VCaP (cell line): ENCODE results near the gene TMOD2.

Source experiments
- H3K27ac ChIP-seq: fragments of 450-650 bp; 2 replicates; pipeline ENCODE4 v1.5.1; 2017
- CTCF ChIP-seq: fragments of 450-650 bp; conservative IDR thresholded peaks from 2 replicates; pipeline ENCODE4 v1.5.1; 2017; ENCODE audit warnings: mild to moderate bottlenecking, moderate library complexity

The TMOD2 gene

GRCh38 chr15:51736751-51737521 lies 14.5 kb upstream of the TMOD2 start:
- peak overlapping the region; percentile 96 for H3K27ac ChIP-seq
- TF ChIP-seq CTCF: no peak; the same call in 1 of the 2 replicates

GRCh38 chr15:51737522-51738305 lies 13.7 kb upstream of the TMOD2 start, which contains the start of gene LYSMD2:
Gene LYSMD2 (minus strand): TSS chr15:51737655. CDS start chr15:51737622, 33 bp downstream.
- peak within 1 kb of the TSS; percentile 96 for H3K27ac ChIP-seq
- no peak for TF ChIP-seq CTCF

GRCh38 chr15:51738553-51738952 lies 12.8 kb upstream of the TMOD2 start:
- H3K27ac ChIP-seq: peak overlapping the region; percentile 96
- no peak for TF ChIP-seq CTCF

GRCh38 chr15:51739061-51739712 lies 12.2 kb upstream of the TMOD2 start:
- TF ChIP-seq CTCF: no peak
- peak overlapping the region; percentile 96; the same call in 1 of the 2 replicates for H3K27ac ChIP-seq

- TF ChIP-seq CTCF: no peak
- no peak overlapping the region for H3K27ac ChIP-seq
These were observed 2.1 kb upstream of the TMOD2 start for GRCh38 chr15:51749307-51749706.

GRCh38 chr15:51750186-51750585 lies 1.2 kb upstream of the TMOD2 start:
- TF ChIP-seq CTCF: no peak
- peak overlapping the region; percentile 80; the same call in 1 of the 2 replicates for H3K27ac ChIP-seq
